Endothelial cell of umbilical vein (primary cell): ENCODE results near the gene GBP6. TPM values are rescaled to one million over a fixed set of nuclear protein-coding genes. Genes with fewer than 3 reads are reported as not detected.

Source experiments
- Bru-seq: library from RNA; stranded (reverse); fragments of 400-500 nt; gene quantifications from one replicate; lab custom pipeline; 2021; lab: Mats Ljungman, UMichigan
- BruChase-seq, 2 experiments: library from RNA; stranded (reverse); fragments of 400-500 nt; gene quantifications; one replicate each; lab custom pipeline; 2021; lab: Mats Ljungman, UMichigan
- BruUV-seq: library from RNA; stranded (reverse); fragments of 400-500 nt; replicated peaks from 2 replicates; lab custom pipeline; 2021; lab: Mats Ljungman, UMichigan
- CTCF ChIA-PET: fragments of 300-600, 350-600 bp; sonication (Branson Sonifier 250); formaldehyde crosslinking; loops from one replicate; lab custom pipeline; 2021; ENCODE audit warnings: antibody characterized with exemption, inconsistent platforms; lab: Charles Lee
- POLR2A ChIA-PET: fragments of 300-600, 350-600 bp; sonication (Branson Sonifier 250); formaldehyde crosslinking; loops from one replicate; lab custom pipeline; 2021; ENCODE audit warnings: antibody characterized with exemption, inconsistent platforms; lab: Charles Lee
- DNase-seq: peaks from one replicate; pipeline ENCODE4 v3.0.0-alpha.2; 2011; ENCODE audit warnings: low read depth, low spot score
- FAIRE-seq: peaks from 2 replicates; lab custom pipeline; 2011; peaks lifted over from hg19 to GRCh38; lab: Jason Lieb, UNC
- H2AFZ ChIP-seq: 2 replicates; pipeline ENCODE4 v1.6.0; 2012; ENCODE audit warnings: low read depth, low read length, control low read depth, inconsistent platforms
- H3K27ac ChIP-seq: 2 replicates; pipeline ENCODE4 v1.5.1; 2011; ENCODE audit warnings: low read depth, mild to moderate bottlenecking, control low read depth, low read length, moderate library complexity; ENCODE audit not compliant: insufficient read depth
- H3K27me3 ChIP-seq, 2 experiments: 2 replicates each; pipeline versions ENCODE4 v1.6.0 to v1.6.1; 2011; ENCODE audit warnings: low read length in 2 of 2, mixed read lengths in 1 of 2; ENCODE audit not compliant: control insufficient read depth in 2 of 2, insufficient read depth in 2 of 2
- H3K36me3 ChIP-seq, 2 experiments: 2 replicates in 1 of 2; 3 replicates in 1 of 2; pipeline ENCODE4 v1.5.1; 2011; ENCODE audit warnings: low read length in 2 of 2, mild to moderate bottlenecking in 1 of 2, moderate library complexity in 1 of 2; ENCODE audit not compliant: control insufficient read depth in 2 of 2, insufficient read depth in 2 of 2; ENCODE audit errors: extremely low read depth in 1 of 2
- H3K4me1 ChIP-seq: 3 replicates; pipeline ENCODE4 v1.5.1; 2011; ENCODE audit warnings: mild to moderate bottlenecking, low read length; ENCODE audit not compliant: control insufficient read depth, insufficient read depth; ENCODE audit errors: extremely low read depth
- H3K4me2 ChIP-seq: 2 replicates; pipeline ENCODE4 v1.6.1; 2011; ENCODE audit warnings: low read length, control low read depth, mixed read lengths; ENCODE audit not compliant: insufficient read depth
- H3K4me3 ChIP-seq, 3 experiments: fragments of 200-600 bp in 1 of 3; sonication (generic), shearing (Covaris generic) in 1 of 3; replicated peaks in 1 of 3; 2 replicates each; pipeline ENCODE4 v1.5.1; 2011 to 2016; ENCODE audit warnings: control low read depth in 3 of 3, low read length in 3 of 3, mild to moderate bottlenecking in 2 of 3, inconsistent platforms in 1 of 3, low read depth in 1 of 3, moderate library complexity in 1 of 3; ENCODE audit not compliant: insufficient read depth in 1 of 3
- H3K79me2 ChIP-seq: 2 replicates; pipeline ENCODE4 v1.6.0; 2012; ENCODE audit warnings: low read length, inconsistent platforms; ENCODE audit not compliant: control insufficient read depth, insufficient read depth
- H3K9ac ChIP-seq: replicated peaks from 2 replicates; pipeline ENCODE3; 2011; ENCODE audit warnings: low read length, control low read depth; ENCODE audit not compliant: insufficient read depth; ENCODE audit errors: extremely low read depth
- H3K9me1 ChIP-seq: replicated peaks from 3 replicates; pipeline ENCODE4 v1.6.0; 2011; ENCODE audit warnings: mild to moderate bottlenecking, low read length; ENCODE audit not compliant: control insufficient read depth, insufficient read depth; ENCODE audit errors: extremely low read depth
- H3K9me3 ChIP-seq: replicated peaks from 2 replicates; pipeline ENCODE4 v1.5.1; 2012; ENCODE audit warnings: low read length, inconsistent platforms; ENCODE audit not compliant: control insufficient read depth, insufficient read depth
- H4K20me1 ChIP-seq: replicated peaks from 2 replicates; pipeline ENCODE3; 2011; ENCODE audit warnings: mild to moderate bottlenecking, low read length; ENCODE audit not compliant: control insufficient read depth, insufficient read depth; ENCODE audit errors: extremely low read depth
- EZH2 ChIP-seq: IDR thresholded peaks from 2 replicates; pipeline ENCODE4 v1.6.1; 2012; ENCODE audit warnings: borderline replicate concordance, low read depth, mild to moderate bottlenecking, moderate library complexity, low read length, inconsistent platforms; ENCODE audit not compliant: severe bottlenecking
- FOS ChIP-seq: IDR thresholded peaks from 2 replicates; pipeline ENCODE4 v1.6.1; 2011; ENCODE audit warnings: mild to moderate bottlenecking, low read length, moderate library complexity, borderline replicate concordance; ENCODE audit not compliant: insufficient read depth
- GATA2 ChIP-seq: IDR thresholded peaks from 2 replicates; pipeline ENCODE4 v1.7.0; 2011; ENCODE audit warnings: low read depth, mild to moderate bottlenecking, moderate library complexity, mixed read lengths, low read length; ENCODE audit not compliant: insufficient read length, insufficient read depth
- JUN ChIP-seq: IDR thresholded peaks from 2 replicates; pipeline ENCODE4 v1.6.1; 2011; ENCODE audit warnings: borderline replicate concordance, low read depth; ENCODE audit not compliant: insufficient read length, insufficient read depth
- MYC ChIP-seq: IDR thresholded peaks from one replicate; pipeline ENCODE4 v1.6.1; 2011; ENCODE audit warnings: mild to moderate bottlenecking, low read depth, low read length
- POLR2A ChIP-seq: IDR thresholded peaks from 2 replicates; pipeline ENCODE4 v1.6.1; 2012; ENCODE audit warnings: low read depth, mild to moderate bottlenecking, control low read depth, low read length
- POLR2AphosphoS5 ChIP-seq: IDR thresholded peaks from 2 replicates; pipeline ENCODE4 v1.6.1; 2012; ENCODE audit warnings: low read depth, mild to moderate bottlenecking, control low read depth, low read length, moderate library complexity; ENCODE audit not compliant: insufficient read depth
- dilution Hi-C: fragments of 300-500 bp; cut with MboI; formaldehyde crosslinking; loops from one replicate; pipeline ENCODE4 v1.15.0; 2019; ENCODE audit warnings: low sequenced_read_pairs; ENCODE audit not compliant: extremely low pct_ligation_motif_present
- intact Hi-C: fragments of 100-400 bp; cut with micrococcal nuclease; formaldehyde crosslinking; loops from one replicate; pipeline ENCODE4 v1.10.0; 2022
- long read RNA-seq: library from polyadenylated mRNA; stranded (forward); transcript quantifications from one replicate; pipeline ENCODE4 v2.0.0, GENCODE V29; 2021
- polyA minus RNA-seq, 3 experiments: library from RNA; depleted of rRNA, polyadenylated mRNA; stranded (reverse); fragments of >200 nt; gene quantifications; 1 replicate in 1 of 3; 2 replicates in 2 of 3; pipeline ENCODE4 v1.2.3, GENCODE V29; 2011
- polyA plus RNA-seq, 4 experiments: library from polyadenylated mRNA; depleted of rRNA in 3 of 4; stranded (reverse) in 3 of 4; unstranded in 1 of 4; fragments of >200 nt; gene quantifications; 2 replicates each; pipeline versions ENCODE4 v1.2.1 to v1.2.3, GENCODE V29; 2011 to 2012; ENCODE audit warnings: missing spikeins in 1 of 4
- total RNA-seq: library from RNA; stranded (reverse); gene quantifications from 2 replicates; pipeline ENCODE4 v1.2.3, GENCODE V29; 2021
- TF ChIP-seq, protein P1 (sequence below), 2 donors: IDR thresholded peaks; 1 replicate in 1 of 2; 2 replicates in 1 of 2; pipeline ENCODE4 v1.5.1; 2011; ENCODE audit warnings: low read length in 2 of 2, mild to moderate bottlenecking in 2 of 2, moderate library complexity in 2 of 2, control low read depth in 1 of 2, inconsistent platforms in 1 of 2, low read depth in 1 of 2; ENCODE audit not compliant: insufficient read depth in 1 of 2; ENCODE audit errors: extremely low read depth in 1 of 2
- TF ChIP-seq, protein P2 (sequence below): IDR thresholded peaks from 2 replicates; pipeline ENCODE4 v1.6.1; 2011; ENCODE audit not compliant: insufficient read depth, insufficient read length

The GBP6 gene, protein sequence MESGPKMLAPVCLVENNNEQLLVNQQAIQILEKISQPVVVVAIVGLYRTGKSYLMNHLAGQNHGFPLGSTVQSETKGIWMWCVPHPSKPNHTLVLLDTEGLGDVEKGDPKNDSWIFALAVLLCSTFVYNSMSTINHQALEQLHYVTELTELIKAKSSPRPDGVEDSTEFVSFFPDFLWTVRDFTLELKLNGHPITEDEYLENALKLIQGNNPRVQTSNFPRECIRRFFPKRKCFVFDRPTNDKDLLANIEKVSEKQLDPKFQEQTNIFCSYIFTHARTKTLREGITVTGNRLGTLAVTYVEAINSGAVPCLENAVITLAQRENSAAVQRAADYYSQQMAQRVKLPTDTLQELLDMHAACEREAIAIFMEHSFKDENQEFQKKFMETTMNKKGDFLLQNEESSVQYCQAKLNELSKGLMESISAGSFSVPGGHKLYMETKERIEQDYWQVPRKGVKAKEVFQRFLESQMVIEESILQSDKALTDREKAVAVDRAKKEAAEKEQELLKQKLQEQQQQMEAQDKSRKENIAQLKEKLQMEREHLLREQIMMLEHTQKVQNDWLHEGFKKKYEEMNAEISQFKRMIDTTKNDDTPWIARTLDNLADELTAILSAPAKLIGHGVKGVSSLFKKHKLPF
- total RNA-seq (not detected in 2 replicates), polyA plus RNA-seq (not detected in 2 replicates), polyA minus RNA-seq (not detected in 2 replicates), Bru-seq, nascent RNA (not detected), BruChase-seq, experiment 1, labeled RNA remaining after a 6-hour chase (not detected), BruChase-seq, experiment 2, labeled RNA remaining after a 2-hour chase (not detected)
- not detected in 2 replicates for polyA plus RNA-seq (2011; cell fraction: cytosol; rRNA removed)
- not detected in 2 replicates for polyA plus RNA-seq (2011; cell fraction: nucleus; rRNA removed)
- polyA plus RNA-seq (2012) = not detected in 2 replicates
- polyA minus RNA-seq (2011; cell fraction: cytosol; rRNA and poly(A)+ RNA removed) = not detected
- polyA minus RNA-seq (2011; cell fraction: nucleus; rRNA and poly(A)+ RNA removed) = not detected in 2 replicates
- long read RNA-seq = 0 reads

DNA sequence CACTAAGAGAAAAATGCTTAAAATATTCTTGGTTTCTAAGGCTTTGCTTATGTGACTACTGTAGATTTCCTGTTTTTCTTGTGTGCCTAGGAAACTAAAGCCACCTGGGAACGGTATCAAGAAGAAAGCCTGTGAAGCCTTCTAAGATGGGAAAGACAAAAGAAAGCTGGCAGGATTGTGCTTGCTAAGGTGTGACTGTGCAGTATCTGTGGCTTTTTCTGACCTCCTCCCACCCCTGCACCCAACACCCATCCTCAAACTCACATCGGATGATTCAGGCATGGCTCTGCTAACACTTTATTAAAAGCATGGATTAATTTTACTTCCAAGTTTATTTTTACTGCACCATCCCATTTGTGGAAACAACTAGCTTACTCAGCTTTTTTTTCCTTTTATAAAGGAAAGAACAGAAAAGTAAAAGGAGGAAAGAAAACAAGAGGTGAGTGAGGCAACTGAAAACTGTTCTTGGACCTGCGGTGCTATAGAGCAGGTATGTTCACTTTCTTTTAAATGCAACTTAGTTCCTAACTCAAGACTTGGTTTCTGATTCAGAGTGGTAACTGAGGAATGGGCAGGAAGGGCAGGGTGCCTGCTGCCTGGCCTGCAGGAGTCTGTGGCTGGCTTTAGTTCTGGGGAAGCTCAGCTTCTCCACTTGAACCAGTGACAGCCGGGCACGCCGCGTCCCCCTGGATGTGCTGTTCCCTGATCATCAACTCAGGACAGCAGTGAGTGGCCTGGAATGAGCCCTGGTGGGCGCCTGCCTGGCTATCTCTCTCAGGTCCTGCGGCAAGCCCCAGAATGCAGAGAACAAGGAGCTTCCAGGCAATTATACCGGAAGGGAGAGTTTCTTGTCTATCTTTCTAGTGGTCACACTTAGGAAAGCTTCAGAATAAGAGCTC is at the start of gene GBP6:
Gene GBP6 (plus strand): TSS at position 422 of the 899 bp plus-strand sequence. CDS start 4,493 bp downstream, outside the sequence.
- no peak within 1 kb of the TSS for H3K9ac ChIP-seq
- H3K27me3 ChIP-seq = peaks cover 0 to 2% of the 10 kb centered on the region in 2 experiments
- ChIA-PET CTCF (interaction anchor here (1.3 to 10.5 kb wide), 2 partner anchors 279 to 366 kb away, joined by 3 to 127 read pairs; no protein-coding TSS in a partner anchor), POLR2A (no interaction called here)
- no TSS peak for BruUV-seq
- no peaks in the 10 kb centered on the region for H3K9me3 ChIP-seq
- no peaks in the 10 kb centered on the region for H3K79me2 ChIP-seq
- FAIRE-seq (no peak), DNase-seq (no peak)
- no peak within 1 kb of the TSS for H3K4me2 ChIP-seq
- TF ChIP-seq, protein P1, sequence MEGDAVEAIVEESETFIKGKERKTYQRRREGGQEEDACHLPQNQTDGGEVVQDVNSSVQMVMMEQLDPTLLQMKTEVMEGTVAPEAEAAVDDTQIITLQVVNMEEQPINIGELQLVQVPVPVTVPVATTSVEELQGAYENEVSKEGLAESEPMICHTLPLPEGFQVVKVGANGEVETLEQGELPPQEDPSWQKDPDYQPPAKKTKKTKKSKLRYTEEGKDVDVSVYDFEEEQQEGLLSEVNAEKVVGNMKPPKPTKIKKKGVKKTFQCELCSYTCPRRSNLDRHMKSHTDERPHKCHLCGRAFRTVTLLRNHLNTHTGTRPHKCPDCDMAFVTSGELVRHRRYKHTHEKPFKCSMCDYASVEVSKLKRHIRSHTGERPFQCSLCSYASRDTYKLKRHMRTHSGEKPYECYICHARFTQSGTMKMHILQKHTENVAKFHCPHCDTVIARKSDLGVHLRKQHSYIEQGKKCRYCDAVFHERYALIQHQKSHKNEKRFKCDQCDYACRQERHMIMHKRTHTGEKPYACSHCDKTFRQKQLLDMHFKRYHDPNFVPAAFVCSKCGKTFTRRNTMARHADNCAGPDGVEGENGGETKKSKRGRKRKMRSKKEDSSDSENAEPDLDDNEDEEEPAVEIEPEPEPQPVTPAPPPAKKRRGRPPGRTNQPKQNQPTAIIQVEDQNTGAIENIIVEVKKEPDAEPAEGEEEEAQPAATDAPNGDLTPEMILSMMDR (IDR thresholded peaks at IDR 0.05; ENCODE audit: extremely low read depth in 1 of 2, insufficient read depth in 1 of 2, low read depth in 1 of 2, low read length in 2 of 2) = no peak
- TF ChIP-seq MYC (no peak), FOS (no peak), POLR2AphosphoS5 (no peak), JUN (no peak), EZH2 (no peak), POLR2A (no peak), GATA2 (no peak)
- TF ChIP-seq, protein P2, sequence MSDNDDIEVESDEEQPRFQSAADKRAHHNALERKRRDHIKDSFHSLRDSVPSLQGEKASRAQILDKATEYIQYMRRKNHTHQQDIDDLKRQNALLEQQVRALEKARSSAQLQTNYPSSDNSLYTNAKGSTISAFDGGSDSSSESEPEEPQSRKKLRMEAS = no peak
- no peaks in the 10 kb centered on the region for H3K4me1 ChIP-seq
- dilution Hi-C loops = no loop called here
- no peaks in the 10 kb centered on the region for H4K20me1 ChIP-seq
- H3K4me3 ChIP-seq = no peak within 1 kb of the TSS
- no peak within 1 kb of the TSS for H3K27ac ChIP-seq
- intact Hi-C loops = no loop called here
- H3K36me3 ChIP-seq = no peaks in the 10 kb centered on the region
- H2AFZ ChIP-seq = no peak within 1 kb of the TSS
- H3K9me1 ChIP-seq = no peaks in the 10 kb centered on the region
